B cell (primary cell): ENCODE data around the gene SLC35E2B. TPM values are rescaled to one million over a fixed set of nuclear protein-coding genes. Genes with fewer than 3 reads are reported as not detected.

ENCODE experiments used
- ATAC-seq: fragments of 200-7000 bp; cut with Tn5 transposase; one replicate; pipeline ENCODE4 v1.10.0; 2021; ENCODE audit warnings: low read depth, mild to moderate bottlenecking, moderate number of reproducible peaks, moderate library complexity
- CTCF ChIA-PET: fragments of 350-600 bp; sonication (Branson Sonifier 250); formaldehyde crosslinking; loops from one replicate; lab custom pipeline; 2021; ENCODE audit warnings: antibody characterized with exemption, inconsistent platforms; lab: Charles Lee
- POLR2A ChIA-PET: fragments of 350-600 bp; sonication (Branson Sonifier 250); formaldehyde crosslinking; loops from one replicate; lab custom pipeline; 2021; ENCODE audit warnings: antibody characterized with exemption; lab: Charles Lee
- DNase-seq: peaks from one replicate; pipeline ENCODE4 v3.0.0; 2013
- H2AFZ ChIP-seq: 2 replicates; pipeline ENCODE4 v1.6.1; 2012; ENCODE audit warnings: mild to moderate bottlenecking, low read depth, low read length; ENCODE audit not compliant: insufficient read depth, poor library complexity, severe bottlenecking
- H3K27ac ChIP-seq, 2 donors: 1 replicate in 1 of 2; 2 replicates in 1 of 2; pipeline ENCODE4 v1.5.1; 2012 to 2013; ENCODE audit warnings: low read length in 2 of 2, mild to moderate bottlenecking in 2 of 2, moderate library complexity in 1 of 2
- H3K27me3 ChIP-seq, 4 experiments: fragments of 200-600 bp in 1 of 4; sonication (generic) in 1 of 4; replicated peaks in 1 of 4; 1 replicate in 2 of 4; 2 replicates in 2 of 4; pipeline versions ENCODE4 v1.6.1 to v1.7.0; 2013 to 2016; ENCODE audit warnings: low read length in 3 of 4, mild to moderate bottlenecking in 2 of 4, mixed read lengths in 1 of 4, moderate library complexity in 1 of 4; ENCODE audit not compliant: insufficient read depth in 4 of 4, control insufficient read depth in 3 of 4; ENCODE audit errors: control extremely low read depth in 1 of 4
- H3K36me3 ChIP-seq, 2 experiments: replicated peaks in 1 of 2; 1 replicate in 1 of 2; 2 replicates in 1 of 2; pipeline versions ENCODE4 v1.6.1 to v1.7.1; 2013; ENCODE audit warnings: low read length in 1 of 2; ENCODE audit not compliant: insufficient read depth in 2 of 2, control insufficient read depth in 1 of 2; ENCODE audit errors: control extremely low read depth in 1 of 2, extremely low read depth in 1 of 2
- H3K4me1 ChIP-seq, 2 donors: fragments of 200-600 bp in 1 of 2; sonication (generic) in 1 of 2; 1 replicate in 1 of 2; 2 replicates in 1 of 2; pipeline versions ENCODE4 v1.5.1 to v1.6.1; 2013 to 2017; ENCODE audit warnings: low read length in 2 of 2; ENCODE audit not compliant: control insufficient read depth in 2 of 2, insufficient read depth in 2 of 2
- H3K4me2 ChIP-seq: replicated peaks from 2 replicates; pipeline ENCODE3; 2012; ENCODE audit warnings: mild to moderate bottlenecking, low read depth, low read length; ENCODE audit not compliant: poor library complexity, severe bottlenecking
- H3K4me3 ChIP-seq, 5 experiments: fragments of 200-600 bp in 1 of 5; sonication (generic) in 1 of 5; 1 replicate in 3 of 5; 2 replicates in 2 of 5; pipeline versions ENCODE4 v1.5.1 to v1.7.0; 2011 to 2016; ENCODE audit warnings: low read length in 4 of 5, mild to moderate bottlenecking in 4 of 5, low read depth in 2 of 5, control low read depth in 1 of 5, moderate library complexity in 1 of 5; ENCODE audit not compliant: insufficient read depth in 1 of 5; ENCODE audit errors: control extremely low read depth in 1 of 5, extremely low read depth in 1 of 5
- H3K79me2 ChIP-seq: fragments of 200-600 bp; sonication (generic); one replicate; pipeline ENCODE4 v1.6.0; 2016; ENCODE audit warnings: low read length; ENCODE audit not compliant: control insufficient read depth, insufficient read depth
- H3K9ac ChIP-seq: fragments of 200-600 bp; sonication (generic); 2 replicates; pipeline ENCODE4 v1.6.1; 2017; ENCODE audit warnings: mild to moderate bottlenecking, low read length, moderate library complexity
- H3K9me3 ChIP-seq, 3 donors: one replicate each; pipeline versions ENCODE4 v1.6.1 to v1.7.1; 2013; ENCODE audit warnings: low read length in 2 of 3; ENCODE audit not compliant: control insufficient read depth in 2 of 3, insufficient read depth in 1 of 3; ENCODE audit errors: control extremely low read depth in 1 of 3
- H4K20me1 ChIP-seq: 2 replicates; pipeline ENCODE4 v1.6.0; 2012; ENCODE audit warnings: mild to moderate bottlenecking, low read length; ENCODE audit not compliant: insufficient read depth, control insufficient read depth, poor library complexity, severe bottlenecking
- H3K27ac Mint-ChIP-seq: one replicate; pipeline ENCODE4 v1.8.0; 2021; ENCODE audit warnings: mixed read lengths
- H3K27me3 Mint-ChIP-seq: one replicate; pipeline ENCODE4 v1.8.0; 2021; ENCODE audit warnings: mixed read lengths
- H3K4me1 Mint-ChIP-seq: one replicate; pipeline ENCODE4 v1.8.0; 2021; ENCODE audit warnings: mixed read lengths
- H3K4me3 Mint-ChIP-seq: one replicate; pipeline ENCODE4 v1.8.0; 2021; ENCODE audit warnings: mixed read lengths
- H3K9me3 Mint-ChIP-seq: one replicate; pipeline ENCODE4 v1.8.0; 2022; ENCODE audit warnings: mixed read lengths; ENCODE audit not compliant: insufficient read depth
- CTCF ChIP-seq: fragments of 200-600 bp; IDR thresholded peaks from one replicate; pipeline ENCODE4 v1.8.0; 2022; ENCODE audit warnings: antibody characterized with exemption, mild to moderate bottlenecking
- EZH2 ChIP-seq: IDR thresholded peaks from 2 replicates; pipeline ENCODE4 v1.6.1; 2012; ENCODE audit warnings: borderline replicate concordance, low read depth, mild to moderate bottlenecking, moderate library complexity, low read length; ENCODE audit not compliant: insufficient read depth, poor library complexity, severe bottlenecking
- WGBS: methylation state at CpG from one replicate; pipeline ENCODE4 v1.1.5; 2013; ENCODE audit warnings: missing lambda C conversion rate; ENCODE audit not compliant: insufficient coverage; 5-methylcytosine and 5-hydroxymethylcytosine counted together
- intact Hi-C: fragments of 100-400 bp; cut with micrococcal nuclease; formaldehyde crosslinking; loops from one replicate; pipeline ENCODE4 v1.10.0; 2022
- polyA plus RNA-seq: library from polyadenylated mRNA; depleted of rRNA; stranded (reverse); fragments of >200 nt; gene quantifications from 2 replicates; pipeline ENCODE4 v1.2.3, GENCODE V29; 2012
- total RNA-seq, 2 donors: library from RNA; stranded (reverse); fragments of 120-200 nt in 1 of 2; gene quantifications; 1 replicate in 1 of 2; 2 replicates in 1 of 2; pipeline versions ENCODE4 v1.2.3 to v1.2.4, GENCODE V29; 2013 to 2022

Gene SLC35E2B
- total and polyA plus RNA-seq, 2 donors (not counting 1 experiment from before 2014, with no cell fraction given) = 64.4 to 107 TPM

GRCh38 chr1:1613509-1614082, 79.0 kb downstream of the SLC35E2B start:
- H2AFZ ChIP-seq = no peak overlapping the region
- 89% methylated on average over 8 of the region's 11 CpGs for WGBS
- ChIA-PET POLR2A (interaction anchor here (0.7 to 1.1 kb wide), 2 partner anchors 17 to 282 kb away, joined by 3 to 4 read pairs; no protein-coding TSS in a partner anchor), CTCF (interaction anchor here (0.9 kb wide), 1 partner anchor 109 kb away, joined by 3 read pairs; no protein-coding TSS in a partner anchor)
- no peak for ATAC-seq
- Mint-ChIP-seq H3K9me3 (no peaks in the 10 kb centered on the region), H3K4me1 (peaks cover 26% of the 10 kb centered on the region), H3K4me3 (peak overlapping the region; percentile 60), H3K27ac (no peak overlapping the region), H3K27me3 (no peaks in the 10 kb centered on the region)
- H3K27me3 ChIP-seq = no peaks in the 10 kb centered on the region
- H3K4me1 ChIP-seq = peaks cover 20% of the 10 kb centered on the region in 2 donors
- no peak for DNase-seq
- H3K36me3 ChIP-seq = peaks cover 0 to 5% of the 10 kb centered on the region in 2 experiments
- peak overlapping the region; percentile 98 for H3K4me2 ChIP-seq
- peaks cover 28% of the 10 kb centered on the region for H3K79me2 ChIP-seq
- no peak overlapping the region for H3K27ac ChIP-seq
- peaks cover 16% of the 10 kb centered on the region for H4K20me1 ChIP-seq
- no peaks in the 10 kb centered on the region for H3K9me3 ChIP-seq
- TF ChIP-seq EZH2 (no peak), CTCF (no peak)
- H3K4me3 ChIP-seq = no peak overlapping the region
- intact Hi-C loops = loop anchor here (2.0 kb wide), 1 partner anchor 17 kb away; no protein-coding TSS in a partner anchor
- no peak overlapping the region for H3K9ac ChIP-seq

- no peak overlapping the region for H3K4me3 Mint-ChIP-seq
- Histone ChIP-seq H3K9me3 (no peaks in the 10 kb centered on the region), H3K79me2 (peaks cover 21% of the 10 kb centered on the region), H3K4me3 (no peak overlapping the region), H3K4me2 (no peak overlapping the region), H3K9ac (no peak overlapping the region), H4K20me1 (peaks cover 14% of the 10 kb centered on the region), H2AFZ (no peak overlapping the region), H3K36me3 (no peaks in the 10 kb centered on the region), H3K4me1 (peaks cover 22 to 28% of the 10 kb centered on the region in 2 donors), H3K27ac (no peak overlapping the region), H3K27me3 (no peaks in the 10 kb centered on the region)
- no peak for TF ChIP-seq CTCF
- no peak for TF ChIP-seq EZH2
- DNase-seq (no peak), ATAC-seq (no peak)
- ChIA-PET CTCF (no interaction called here), POLR2A (no interaction called here)
- H3K9me3 Mint-ChIP-seq = no peaks in the 10 kb centered on the region
- H3K27me3 Mint-ChIP-seq = no peaks in the 10 kb centered on the region
- intact Hi-C loops = no loop called here
- no CpG with 5 or more reads among the region's 3 CpGs for WGBS
- H3K4me1 Mint-ChIP-seq = peaks cover 29% of the 10 kb centered on the region
- H3K27ac Mint-ChIP-seq = no peak overlapping the region
Observed at GRCh38 chr1:1612104-1612400, 80.5 kb downstream of the SLC35E2B start.
